NOMO-1 treated with DMSO at 0.1 percent for 48 hours (cell line): ENCODE measurements around the gene CELF4.

Source experiments
- DNase-seq: peaks from one replicate; lab custom pipeline; 2025; ENCODE audit not compliant: unreplicated experiment; lab: John Stamatoyannopoulos, UW

Gene CELF4

DNA sequence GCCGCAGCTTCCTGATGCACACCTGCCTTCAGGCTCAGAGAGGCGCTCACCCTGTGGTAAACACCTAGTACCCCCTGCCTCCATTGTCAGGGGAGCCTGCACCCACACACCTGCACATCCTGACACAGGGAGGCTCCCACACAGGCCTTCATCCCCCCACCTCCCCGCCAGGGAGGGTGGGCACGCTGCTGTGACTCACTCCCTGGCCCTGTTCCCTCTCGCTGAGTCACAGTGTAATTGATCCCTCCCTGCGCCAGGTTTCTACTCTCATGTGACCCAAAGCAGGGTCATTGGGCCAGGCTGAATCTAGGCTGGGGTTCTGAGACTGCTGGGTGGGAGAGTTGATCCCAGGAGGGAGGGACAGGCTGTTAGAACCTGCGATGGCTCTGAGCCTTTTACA lies 8.5 kb upstream of the CELF4 start:
- DNase-seq, result no peak

DNA sequence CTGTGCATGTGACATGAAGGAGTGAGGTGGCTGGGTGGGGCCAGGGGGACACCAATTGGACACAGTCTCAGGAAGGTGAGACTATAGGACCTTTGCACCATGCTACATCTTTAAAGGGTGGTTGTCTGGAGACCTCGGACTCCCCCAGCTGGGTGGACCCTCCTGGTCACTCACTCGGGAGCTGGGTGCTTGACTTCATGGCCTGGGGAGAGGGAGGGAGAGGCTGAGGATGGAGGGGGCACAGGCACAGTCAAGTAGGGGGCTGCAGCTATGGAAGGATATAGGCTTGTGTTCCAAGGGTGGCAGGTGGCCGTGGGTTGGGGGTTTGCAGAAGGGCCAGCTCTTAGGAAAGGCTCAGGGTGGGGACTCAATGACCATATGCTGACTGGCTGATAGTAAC lies 7.1 kb upstream of the CELF4 start:
- no peak for DNase-seq

DNA sequence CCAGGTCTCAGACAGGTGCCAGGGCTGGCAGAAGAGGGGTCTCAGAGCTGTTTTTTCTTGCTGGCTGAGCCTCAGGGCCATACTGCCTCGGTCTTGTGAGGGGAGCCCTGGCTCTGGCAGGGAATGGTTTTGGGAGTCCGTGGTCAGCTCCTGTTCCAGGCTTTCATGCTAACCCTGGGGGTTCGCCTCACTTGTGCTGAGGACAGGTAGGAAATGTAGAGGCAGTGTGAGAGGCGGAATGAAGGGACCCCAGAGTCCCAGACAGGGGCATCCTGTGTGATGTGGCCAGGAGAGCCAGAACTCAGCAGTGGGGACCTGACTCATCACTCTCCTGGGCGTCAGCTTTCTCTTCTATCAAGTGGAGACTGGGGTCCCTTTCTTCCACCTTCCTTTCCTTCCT lies 5.7 kb upstream of the CELF4 start:
- no peak for DNase-seq

DNA sequence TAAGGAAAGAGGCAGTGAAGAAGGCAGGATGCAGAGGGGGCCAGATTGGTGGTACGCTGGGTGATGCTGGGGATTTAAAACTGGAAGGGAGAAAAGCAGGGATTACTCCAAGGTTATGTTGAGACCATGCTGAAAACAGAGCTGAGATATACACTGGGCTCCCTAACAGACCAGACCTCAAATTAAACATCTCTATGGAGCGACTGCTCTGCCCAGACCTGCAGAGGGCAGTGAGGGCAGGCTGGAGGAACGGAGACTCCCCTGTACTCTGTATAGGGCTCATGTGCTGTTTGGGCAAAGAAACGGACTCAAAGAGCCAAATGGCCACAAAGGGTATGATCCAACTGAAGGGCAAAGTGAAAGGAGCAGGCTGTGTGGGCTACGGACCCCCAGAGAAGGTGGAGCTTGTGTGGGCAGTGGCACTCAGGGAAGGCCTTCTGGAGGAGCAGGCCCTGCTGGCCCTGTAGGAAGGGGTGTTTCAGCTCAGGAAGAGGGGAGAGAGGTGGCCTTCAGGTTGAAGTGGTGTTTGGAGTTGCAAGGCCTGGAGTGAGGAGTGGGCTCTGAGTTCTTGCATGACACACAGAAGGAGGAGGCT lies 4.8 kb upstream of the CELF4 start:
- DNase-seq, result no peak

DNA sequence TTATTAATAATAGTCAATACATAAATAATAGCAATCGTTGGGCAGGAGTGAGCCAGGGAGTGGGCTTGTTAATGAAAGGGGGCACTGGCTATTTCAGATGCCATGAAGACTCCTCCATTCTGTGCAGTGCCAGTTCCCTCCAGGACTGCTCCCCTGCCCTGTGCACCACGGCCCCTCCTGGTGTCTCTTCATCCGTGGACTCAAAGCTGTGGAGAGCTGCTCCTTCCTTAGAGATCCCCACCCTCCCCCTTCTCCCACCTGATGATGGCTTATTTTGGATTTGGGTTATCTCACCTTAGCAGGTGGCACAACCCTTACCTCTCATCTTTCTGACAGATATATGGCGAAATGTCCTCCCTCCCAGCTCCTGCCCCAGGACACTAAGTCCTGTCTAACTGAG lies 3.1 kb upstream of the CELF4 start:
- DNase-seq, result no peak

DNA sequence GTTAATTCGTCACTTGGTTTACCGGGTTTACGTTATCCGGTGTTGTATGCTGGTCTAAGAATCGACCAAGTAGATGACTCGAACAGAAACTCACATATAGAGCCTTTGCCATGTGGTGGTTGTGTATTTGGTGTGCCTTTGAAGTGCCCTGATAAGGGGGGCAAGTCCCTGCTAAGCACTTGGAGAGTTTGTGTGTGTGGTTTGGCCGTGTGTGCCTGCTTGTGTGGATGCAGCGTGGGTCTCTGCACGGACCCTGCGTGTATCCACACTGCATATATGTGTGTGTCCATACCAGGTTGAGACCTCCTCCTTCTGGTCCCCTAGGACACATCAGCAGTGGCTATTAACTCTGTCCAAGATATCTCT lies 2.4 kb upstream of the CELF4 start:
- no peak for DNase-seq

DNA sequence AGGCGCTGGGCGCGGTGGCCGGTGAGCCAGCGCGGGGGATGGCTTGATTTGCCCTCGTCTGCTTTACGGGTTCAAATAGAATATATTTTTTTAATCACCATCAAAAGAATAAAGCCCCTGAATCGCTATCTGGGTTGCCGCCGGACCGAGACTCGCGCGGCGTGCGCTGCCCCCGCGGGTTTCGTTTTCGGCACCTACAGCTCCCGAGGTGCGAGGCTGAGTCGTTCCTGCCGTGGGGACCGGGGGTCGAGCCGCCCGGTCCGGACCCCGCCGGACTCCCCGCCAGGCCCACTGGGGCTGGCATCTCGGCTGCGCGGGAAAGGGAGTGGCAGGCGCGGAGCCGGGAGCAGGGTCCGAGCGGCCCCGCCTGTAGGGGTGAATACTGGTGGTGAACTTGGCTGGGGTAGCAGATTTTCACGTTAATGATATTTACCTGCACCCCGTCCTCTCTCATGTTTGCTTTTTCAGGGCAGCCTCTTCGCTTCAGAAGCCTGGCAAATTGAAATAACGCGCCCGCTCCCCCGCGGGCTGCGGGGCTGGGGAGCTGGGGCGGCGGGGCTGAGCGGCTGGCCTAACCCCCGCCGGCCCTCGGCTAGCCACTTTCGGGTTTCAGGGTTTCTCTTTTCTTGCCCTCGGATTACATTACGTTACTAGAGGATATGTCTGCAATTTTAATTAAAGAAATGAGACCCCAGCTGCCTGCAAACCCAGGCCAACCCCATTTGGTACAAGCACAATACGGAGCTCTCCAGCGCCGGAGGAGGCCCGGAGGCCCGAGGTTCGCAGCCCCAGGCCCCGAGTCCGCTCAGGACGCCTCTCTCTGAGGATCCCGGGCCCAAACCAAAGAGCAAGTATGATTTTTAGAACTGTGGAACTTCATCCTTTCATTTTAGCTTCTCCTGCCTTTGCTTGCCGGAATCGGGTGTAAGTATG lies 1.7 kb upstream of the CELF4 start:
- no peak for DNase-seq

DNA sequence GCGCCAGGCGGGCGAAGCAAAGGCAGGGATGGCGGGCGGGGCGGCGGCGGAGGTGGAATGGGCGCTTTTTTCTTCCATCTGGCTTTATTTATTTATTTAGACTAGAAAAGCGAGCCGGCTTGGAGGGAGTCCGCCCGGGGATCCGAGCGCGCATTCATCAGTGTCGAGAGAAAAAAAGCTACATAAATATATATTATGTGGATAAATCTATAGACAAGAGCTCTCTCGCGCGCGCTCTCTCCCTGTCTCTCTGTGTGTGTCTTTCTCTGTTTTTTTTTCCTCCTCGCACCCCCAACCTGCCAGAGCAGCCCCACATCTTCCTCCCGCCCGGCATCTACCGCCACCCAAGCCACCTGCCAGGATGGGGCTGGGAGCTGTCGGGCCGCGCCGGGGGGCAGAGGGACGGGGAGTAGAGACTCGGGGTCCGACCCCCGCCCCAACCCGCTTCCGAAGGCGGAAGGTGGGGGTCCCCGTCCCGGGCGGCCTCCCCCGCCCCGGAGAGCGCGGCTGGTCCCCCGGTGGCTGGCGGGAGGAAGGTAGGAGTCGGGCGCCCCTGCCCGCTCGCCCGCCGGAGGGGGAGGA lies 972 bp upstream of the CELF4 start:
- no peak for DNase-seq

DNA sequence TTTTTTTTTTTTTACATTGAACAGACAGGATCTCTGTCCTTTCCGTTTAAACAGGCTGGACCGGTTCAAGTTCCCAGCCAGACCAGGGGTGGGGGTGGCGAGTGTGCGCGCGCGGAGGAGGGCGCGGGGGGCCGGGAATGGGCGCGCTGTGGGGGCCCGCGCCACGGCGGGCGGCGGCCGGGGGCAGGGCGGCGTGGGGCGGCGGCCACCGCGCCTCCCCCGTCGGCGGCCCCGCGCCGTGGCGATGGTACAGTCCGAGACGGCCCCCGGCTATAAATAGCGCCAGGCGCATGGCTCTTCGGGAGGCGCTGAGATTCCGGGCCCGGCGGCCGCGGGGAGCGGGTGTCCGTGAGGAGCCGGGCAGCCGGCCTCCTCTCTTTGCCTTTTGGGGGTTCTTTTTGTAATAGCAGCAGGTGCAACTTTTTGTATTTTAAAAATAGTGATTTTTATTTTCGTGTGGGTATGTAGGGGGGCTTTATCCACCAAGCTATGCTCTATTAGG lies 430 bp upstream of the CELF4 start:
- DNase-seq, result no peak

DNA sequence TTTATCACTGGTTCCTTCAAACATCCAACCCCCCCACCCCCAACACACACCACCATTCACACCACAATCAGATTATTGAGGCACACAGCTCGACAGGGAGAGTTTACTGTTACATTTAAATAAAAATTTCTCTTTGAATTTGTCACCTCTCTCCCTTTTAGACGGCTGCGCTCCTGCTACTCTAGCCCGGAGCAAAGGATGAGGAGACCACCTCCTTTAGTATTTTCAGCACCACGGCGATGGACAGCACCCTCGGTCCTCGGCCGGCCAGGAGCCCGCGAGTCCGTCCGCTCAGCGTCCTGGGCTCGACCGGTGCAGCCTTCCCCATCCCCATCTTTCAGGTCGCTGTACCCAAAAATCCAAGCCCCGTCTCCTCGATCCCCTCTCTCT lies 892 bp downstream of the CELF4 start:
- no peak for DNase-seq

DNA sequence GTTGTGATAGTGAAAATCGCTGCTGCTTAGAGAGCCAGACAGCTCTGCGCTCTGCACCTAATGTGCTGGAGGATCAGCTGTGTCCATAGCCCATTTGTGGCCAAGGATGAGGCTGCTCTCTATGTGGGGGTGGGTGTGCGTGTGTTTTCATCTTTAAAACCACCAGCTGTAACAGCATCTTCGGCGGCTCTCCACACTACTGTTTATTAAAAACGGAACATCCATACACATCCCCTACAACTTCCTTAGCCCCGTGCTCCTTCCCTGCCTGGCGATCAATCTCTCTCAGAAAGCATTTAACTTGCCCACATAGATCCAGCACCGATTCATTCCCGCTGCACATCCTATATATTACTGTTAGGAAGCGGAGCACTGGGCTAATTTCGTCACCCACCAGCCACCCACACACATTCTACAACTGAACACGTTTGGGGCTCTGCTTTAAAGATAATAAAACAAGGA lies 1.6 kb downstream of the CELF4 start:
- DNase-seq, result no peak

DNA sequence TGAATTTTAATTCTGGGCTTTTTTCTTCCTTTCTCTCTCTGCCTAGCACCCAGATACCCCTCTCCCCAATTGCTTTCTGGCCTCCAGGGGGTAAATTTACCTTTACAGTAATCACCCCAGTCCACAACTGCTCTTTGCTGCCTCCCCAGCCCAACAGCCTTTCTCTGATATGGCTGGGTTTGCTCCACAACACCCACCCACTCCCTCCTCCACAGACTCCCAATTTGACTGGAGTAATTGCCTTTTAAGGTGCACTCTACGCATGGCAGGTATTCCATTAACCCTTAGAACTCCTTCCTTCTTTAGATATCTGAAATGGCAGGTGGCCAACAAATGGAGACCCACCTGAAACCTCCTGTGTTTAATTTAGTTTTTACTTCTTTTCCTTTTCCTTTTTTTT lies 3.6 kb downstream of the CELF4 start:
- DNase-seq, result no peak

DNA sequence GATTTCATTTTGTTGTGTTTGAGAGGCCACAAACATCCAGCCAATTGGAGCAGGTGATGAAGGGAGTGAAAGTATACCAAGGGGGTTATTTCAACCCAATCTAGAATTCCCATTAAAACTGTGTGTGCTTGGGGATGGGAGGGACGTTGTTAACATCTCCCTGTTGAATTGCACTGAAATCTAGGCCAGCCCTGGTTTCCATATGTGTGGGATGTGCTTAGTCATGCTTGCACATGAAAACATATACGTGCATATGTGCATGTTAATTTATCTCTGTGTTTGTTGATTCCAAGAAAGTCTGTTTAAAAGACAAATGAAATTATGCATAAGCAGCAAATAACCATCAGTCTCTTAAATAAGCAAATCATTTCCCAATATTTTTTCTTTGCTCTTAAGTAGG lies 5.6 kb downstream of the CELF4 start:
- DNase-seq, result no peak

DNA sequence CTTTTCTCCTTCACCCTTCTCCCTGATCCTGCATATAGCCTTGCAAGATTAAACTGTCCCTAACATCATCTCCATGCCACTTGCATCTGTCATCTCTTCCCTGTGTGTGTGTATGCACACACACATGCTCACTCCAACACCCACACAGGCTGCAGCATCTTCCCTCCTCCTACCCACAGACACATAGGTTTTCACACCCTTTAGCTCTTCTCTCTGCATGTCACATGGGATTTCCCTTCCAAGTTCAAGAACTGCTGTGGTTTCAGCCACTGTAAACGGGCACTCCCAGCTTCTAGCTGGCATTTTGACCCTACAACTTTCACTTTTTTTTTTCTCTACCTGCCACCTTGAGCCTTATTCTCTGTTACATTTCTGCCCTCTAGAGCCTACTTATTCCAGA lies 6.4 kb downstream of the CELF4 start:
- DNase-seq, result no peak

DNA sequence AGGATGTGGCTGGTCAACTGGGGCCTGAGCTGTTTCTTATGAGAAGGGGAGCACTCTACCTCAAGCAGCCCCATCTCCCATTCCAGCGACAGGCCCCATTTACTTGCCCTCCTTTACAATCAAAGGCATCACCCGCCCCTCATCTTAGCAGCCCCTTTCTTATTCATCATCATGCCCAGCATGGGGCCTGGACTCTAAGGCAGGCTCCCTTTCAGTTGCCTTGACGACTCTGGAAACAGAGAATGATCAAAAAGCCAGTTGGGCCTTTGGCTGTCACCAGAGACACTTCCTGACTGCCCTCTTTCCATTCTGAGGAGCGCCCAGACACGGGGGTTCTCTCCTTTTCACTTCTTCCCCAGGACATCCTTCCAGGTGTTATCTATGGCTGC lies 11.2 kb downstream of the CELF4 start:
- no peak for DNase-seq

DNA sequence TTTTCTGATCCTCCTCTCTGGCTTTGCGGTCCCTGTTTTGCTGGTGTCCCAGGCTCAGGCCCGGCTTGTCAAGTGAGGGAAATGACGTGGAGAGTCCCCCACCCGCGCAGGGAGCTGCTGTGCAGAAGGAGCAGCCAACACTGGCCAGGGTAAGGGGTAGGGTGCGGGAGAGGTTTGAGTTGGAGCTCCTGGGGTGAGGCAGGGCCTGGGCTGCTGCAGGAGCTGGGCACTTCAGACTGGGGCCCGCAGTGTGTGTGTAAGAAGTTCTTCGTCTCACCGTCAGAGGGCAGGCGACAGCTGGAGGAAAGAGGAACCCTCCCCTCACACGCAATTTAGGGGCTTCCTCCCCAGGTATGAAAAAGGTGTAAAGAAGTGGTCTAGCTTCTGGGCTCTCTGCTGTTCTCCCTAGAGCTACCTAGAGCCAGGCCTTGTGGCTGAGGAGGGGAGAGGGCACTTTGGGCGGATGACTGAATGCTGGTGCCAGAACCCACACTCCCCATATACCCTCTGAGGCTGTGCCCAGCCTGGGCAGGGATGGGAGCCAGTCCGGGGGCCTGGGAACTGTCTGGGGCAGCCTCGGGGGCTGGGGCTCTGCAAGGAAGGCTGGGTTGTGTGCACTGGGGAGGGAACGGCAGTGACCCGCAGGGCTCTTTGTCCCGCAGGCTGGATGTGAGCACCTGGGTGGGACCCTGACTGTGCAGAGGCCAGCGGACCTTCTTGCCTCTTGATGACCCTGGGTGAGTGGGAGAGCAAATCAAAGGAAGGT lies 11.8 kb downstream of the CELF4 start:
- DNase-seq, result no peak

DNA sequence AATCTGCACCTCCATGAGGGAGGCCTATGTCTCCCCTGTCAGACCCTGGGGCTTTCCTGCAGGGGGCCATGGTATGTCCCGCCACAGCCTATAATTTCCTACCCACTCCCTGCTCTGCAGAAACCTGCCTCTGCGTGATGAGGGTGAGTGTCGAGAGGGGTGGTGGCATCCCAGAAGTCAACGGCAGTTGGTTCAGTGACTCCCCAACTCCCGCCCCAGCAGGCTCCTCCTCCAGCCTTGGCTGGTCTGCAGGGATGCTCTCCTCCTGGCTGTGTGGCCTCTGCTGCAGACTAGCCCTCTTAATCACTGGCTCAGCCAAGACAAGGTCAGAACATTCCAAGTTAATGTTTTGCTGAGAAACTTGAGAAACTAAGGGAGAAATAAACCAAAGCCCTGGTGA lies 13.3 kb downstream of the CELF4 start:
- DNase-seq, result no peak

DNA sequence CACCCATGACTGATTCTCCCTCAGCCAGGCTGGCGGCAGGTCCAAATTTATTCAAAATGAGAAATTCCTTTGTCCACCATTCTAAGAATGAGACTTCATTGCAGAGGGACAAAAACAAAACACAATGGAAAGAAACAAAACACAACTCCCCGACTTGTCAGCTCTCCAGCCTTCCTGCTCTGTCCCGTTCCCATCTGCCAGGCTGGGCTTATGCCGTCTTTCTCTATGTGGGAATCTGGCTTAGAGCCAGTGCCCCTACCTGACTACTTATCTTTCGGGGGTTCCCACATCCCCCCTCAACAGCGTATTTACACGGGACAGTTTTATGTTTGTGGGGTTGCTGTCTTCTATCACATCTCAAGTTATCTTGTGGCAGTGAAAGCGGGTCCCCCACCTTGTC lies 13.8 kb downstream of the CELF4 start:
- no peak for DNase-seq

DNA sequence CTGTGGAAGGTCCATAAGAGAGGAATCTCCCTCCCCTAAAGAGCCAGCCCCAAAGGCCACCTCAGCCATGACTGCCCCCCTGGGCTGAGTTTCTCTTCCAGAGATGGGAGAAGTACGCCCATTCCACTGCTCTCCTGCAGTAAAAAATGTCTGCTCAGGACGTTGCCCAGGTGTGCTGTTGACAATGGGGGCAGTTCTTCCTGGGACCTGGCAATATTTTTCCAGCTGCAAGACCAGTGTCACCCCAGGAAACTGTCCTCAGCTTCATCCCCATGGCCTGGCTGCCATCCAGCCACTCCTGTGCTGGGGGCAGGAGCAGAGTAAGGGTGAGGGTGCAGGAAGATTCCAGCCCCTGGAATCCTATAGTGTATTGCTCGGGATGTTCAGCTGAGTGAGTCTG lies 14.3 kb downstream of the CELF4 start:
- no peak for DNase-seq

DNA sequence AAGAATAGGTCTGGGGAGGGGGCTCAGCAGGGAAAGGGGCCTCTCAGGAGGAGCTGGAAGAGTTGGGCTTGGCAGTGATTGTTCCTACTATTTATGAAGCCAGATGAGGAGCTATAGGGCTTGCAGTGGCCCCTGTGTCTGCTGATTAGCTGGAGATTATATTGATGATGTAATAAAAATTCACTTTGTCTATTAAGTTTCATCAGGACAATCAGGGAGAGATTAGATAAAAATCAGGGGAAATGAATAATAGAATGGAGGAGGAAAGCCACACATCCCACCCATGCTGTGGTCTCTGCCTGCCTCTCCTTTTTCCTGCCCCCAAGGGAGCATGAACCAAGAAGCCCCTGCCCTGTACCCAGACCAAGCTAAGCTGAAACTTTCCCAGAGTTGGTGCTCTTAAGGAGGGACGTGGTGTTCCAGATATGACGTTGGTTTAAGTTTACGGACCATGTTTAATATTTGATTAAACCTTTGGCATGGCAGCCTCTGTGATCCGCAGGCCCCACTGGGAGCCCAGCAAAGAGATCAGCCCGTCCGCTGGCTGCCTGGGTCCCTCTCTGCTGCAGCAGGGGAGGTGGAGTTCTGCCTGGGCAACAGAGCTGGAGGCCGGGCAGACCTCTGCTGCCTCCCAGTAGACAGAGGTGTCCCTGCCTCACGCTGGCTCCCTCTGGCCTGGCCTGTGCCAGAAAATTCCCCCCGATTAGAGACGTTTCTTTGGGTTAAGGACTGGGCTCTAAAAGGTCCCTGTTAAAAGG lies 15.3 kb downstream of the CELF4 start:
- DNase-seq, result no peak
